Esophagus muscularis mucosa (tissue), 3 donors: ENCODE results near the gene MED29.

Experiments
- POLR2AphosphoS5 ChIP-seq, 2 donors: sonication (generic); formaldehyde crosslinking; IDR thresholded peaks; one replicate each; pipeline ENCODE4 v1.6.1; 2017; ENCODE audit warnings: antibody characterized with exemption in 2 of 2
- TF ChIP-seq, protein P1 (sequence below), 3 experiments: fragments of 200-600 bp in 2 of 3; fragments of 450-650 bp in 1 of 3; sonication (generic) in 2 of 3; IDR thresholded peaks; one replicate each; pipeline ENCODE4 v1.5.1; 2017 to 2019; ENCODE audit warnings: antibody characterized with exemption in 3 of 3, mild to moderate bottlenecking in 2 of 3, moderate library complexity in 1 of 3

DNA sequence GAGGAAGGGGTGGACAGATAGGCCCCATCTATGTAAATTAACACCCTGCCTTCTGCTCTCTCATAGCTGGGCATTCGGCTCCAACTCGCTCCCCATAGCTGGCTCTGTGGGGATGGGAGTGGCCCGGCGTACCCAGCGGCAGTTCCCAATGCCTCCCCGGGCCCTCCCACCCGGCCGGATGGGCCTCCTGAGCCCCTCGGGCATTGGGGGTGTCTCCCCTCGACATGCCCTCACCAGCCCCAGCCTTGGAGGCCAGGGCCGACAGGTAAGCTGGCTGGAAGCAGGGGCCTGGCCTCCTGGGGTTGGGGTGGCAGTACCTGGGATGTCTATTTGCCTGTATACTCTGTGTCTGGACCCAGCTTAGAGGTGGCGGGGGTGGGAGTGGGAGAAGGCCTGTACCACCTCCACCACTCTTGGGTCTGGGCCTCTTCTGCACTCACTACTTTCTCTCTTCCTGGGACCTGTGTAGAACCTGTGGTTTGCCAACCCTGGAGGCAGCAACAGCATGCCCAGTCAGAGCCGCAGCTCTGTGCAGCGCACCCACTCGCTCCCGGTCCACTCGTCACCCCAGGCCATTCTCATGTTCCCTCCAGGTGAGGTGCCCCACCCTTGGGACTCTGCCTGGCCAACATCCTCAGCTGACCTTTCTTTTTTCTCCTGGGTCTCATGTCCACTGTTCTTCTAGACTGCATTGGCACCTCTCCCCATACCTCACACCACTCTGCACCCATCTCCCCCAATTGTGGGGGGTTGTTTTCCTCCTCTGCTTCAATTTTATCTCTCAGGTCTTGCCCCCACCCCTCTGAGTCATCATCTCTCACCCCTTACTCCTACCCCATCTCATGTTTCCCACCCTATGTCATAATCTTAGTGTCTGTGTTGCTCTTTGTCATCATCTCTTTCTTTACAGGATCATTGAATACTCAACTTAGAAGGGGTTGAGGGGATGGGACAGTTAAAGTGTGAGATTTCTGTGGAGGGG is 10.4 kb upstream of the MED29 start:
- no peak for TF ChIP-seq POLR2AphosphoS5 (IDR thresholded peaks at IDR 0.05)
- TF ChIP-seq, protein P1, sequence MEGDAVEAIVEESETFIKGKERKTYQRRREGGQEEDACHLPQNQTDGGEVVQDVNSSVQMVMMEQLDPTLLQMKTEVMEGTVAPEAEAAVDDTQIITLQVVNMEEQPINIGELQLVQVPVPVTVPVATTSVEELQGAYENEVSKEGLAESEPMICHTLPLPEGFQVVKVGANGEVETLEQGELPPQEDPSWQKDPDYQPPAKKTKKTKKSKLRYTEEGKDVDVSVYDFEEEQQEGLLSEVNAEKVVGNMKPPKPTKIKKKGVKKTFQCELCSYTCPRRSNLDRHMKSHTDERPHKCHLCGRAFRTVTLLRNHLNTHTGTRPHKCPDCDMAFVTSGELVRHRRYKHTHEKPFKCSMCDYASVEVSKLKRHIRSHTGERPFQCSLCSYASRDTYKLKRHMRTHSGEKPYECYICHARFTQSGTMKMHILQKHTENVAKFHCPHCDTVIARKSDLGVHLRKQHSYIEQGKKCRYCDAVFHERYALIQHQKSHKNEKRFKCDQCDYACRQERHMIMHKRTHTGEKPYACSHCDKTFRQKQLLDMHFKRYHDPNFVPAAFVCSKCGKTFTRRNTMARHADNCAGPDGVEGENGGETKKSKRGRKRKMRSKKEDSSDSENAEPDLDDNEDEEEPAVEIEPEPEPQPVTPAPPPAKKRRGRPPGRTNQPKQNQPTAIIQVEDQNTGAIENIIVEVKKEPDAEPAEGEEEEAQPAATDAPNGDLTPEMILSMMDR (IDR thresholded peaks at IDR 0.05), result no peak
